ENCODE results near the gene LRRFIP1. TPM values are rescaled to one million over a fixed set of nuclear protein-coding genes. Genes with fewer than 3 reads are reported as not detected.

The LRRFIP1 gene
- total and polyA plus RNA-seq, 2 of the 13 experiments (the other 11 are each of a cell fraction or from before 2014, with no cell fraction given): 15.9 to 40.5 TPM

DNA sequence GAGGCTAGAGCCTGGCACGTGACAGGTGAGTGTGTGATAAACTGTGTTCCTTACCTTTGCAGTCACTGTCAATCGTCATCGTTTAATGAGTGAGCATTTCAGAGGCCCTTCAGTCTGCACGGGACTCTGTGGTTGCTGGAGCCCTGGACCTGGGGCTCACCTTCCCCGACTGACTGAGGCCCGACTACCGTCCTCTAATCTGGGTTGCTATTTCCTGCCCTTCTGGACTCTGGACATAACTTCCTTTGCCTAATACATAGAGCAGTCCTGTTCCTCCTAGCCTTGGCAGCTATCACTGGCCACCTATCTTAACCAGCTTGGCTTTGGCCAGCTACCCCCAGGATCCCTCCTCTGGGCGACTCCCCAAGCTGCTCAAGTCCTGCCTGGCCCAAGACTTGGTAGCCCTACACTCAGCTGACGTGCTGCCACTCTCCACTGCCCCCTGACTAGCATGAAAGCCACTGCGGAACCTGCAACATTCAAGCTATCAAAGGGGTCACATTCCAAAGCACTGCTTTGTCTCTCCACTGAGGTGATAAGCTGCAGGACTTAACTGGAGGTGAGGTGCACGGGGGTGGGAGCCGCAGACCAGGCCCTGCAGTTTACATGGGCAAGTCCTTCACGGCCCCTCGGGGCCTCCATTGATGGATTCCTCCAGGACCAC is 25.8 kb upstream of the LRRFIP1 start (continued):
- TF ChIP-seq, protein P1, sequence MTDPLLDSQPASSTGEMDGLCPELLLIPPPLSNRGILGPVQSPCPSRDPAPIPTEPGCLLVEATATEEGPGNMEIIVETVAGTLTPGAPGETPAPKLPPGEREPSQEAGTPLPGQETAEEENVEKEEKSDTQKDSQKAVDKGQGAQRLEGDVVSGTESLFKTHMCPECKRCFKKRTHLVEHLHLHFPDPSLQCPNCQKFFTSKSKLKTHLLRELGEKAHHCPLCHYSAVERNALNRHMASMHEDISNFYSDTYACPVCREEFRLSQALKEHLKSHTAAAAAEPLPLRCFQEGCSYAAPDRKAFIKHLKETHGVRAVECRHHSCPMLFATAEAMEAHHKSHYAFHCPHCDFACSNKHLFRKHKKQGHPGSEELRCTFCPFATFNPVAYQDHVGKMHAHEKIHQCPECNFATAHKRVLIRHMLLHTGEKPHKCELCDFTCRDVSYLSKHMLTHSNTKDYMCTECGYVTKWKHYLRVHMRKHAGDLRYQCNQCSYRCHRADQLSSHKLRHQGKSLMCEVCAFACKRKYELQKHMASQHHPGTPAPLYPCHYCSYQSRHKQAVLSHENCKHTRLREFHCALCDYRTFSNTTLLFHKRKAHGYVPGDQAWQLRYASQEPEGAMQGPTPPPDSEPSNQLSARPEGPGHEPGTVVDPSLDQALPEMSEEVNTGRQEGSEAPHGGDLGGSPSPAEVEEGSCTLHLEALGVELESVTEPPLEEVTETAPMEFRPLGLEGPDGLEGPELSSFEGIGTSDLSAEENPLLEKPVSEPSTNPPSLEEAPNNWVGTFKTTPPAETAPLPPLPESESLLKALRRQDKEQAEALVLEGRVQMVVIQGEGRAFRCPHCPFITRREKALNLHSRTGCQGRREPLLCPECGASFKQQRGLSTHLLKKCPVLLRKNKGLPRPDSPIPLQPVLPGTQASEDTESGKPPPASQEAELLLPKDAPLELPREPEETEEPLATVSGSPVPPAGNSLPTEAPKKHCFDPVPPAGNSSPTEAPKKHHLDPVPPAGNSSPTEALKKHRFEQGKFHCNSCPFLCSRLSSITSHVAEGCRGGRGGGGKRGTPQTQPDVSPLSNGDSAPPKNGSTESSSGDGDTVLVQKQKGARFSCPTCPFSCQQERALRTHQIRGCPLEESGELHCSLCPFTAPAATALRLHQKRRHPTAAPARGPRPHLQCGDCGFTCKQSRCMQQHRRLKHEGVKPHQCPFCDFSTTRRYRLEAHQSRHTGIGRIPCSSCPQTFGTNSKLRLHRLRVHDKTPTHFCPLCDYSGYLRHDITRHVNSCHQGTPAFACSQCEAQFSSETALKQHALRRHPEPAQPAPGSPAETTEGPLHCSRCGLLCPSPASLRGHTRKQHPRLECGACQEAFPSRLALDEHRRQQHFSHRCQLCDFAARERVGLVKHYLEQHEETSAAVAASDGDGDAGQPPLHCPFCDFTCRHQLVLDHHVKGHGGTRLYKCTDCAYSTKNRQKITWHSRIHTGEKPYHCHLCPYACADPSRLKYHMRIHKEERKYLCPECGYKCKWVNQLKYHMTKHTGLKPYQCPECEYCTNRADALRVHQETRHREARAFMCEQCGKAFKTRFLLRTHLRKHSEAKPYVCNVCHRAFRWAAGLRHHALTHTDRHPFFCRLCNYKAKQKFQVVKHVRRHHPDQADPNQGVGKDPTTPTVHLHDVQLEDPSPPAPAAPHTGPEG (CRISPR knock-in tag; IDR thresholded peaks at IDR 0.05): no peak
- TF ChIP-seq JUND (CRISPR knock-in tag; IDR thresholded peaks at IDR 0.05) (no peak; the same call in 1 of the 2 replicates), PRDM4 (CRISPR knock-in tag; IDR thresholded peaks at IDR 0.05; ENCODE audit: borderline replicate concordance) (no peak), ZFP1 (CRISPR knock-in tag; IDR thresholded peaks at IDR 0.05) (peak; percentile 20; the same call in 1 of the 2 replicates), MEIS1 (CRISPR knock-in tag; IDR thresholded peaks at IDR 0.05; ENCODE audit: borderline replicate concordance) (no peak), SNAPC2 (CRISPR knock-in tag; IDR thresholded peaks at IDR 0.05) (peak; percentile 92), ATF7-NPFF (CRISPR knock-in tag; IDR thresholded peaks at IDR 0.05; ENCODE audit: low read depth) (no peak), CREB1 (IDR thresholded peaks at IDR 0.05) (0 out of 2 replicates have a peak, but pooled peaks have one; percentile 33), CREB1 (CRISPR knock-in tag; IDR thresholded peaks at IDR 0.05) (no peak), HCFC1 (IDR thresholded peaks at IDR 0.05; ENCODE audit: low read depth, low read length) (no peak), THAP11 (CRISPR knock-in tag; IDR thresholded peaks at IDR 0.05) (peak; percentile 45), NCOR1 (IDR thresholded peaks at IDR 0.05; ENCODE audit: borderline replicate concordance, low read length) (peak; percentile 47; the same call in 1 of the 2 replicates), ZNF329 (CRISPR knock-in tag; IDR thresholded peaks at IDR 0.05; ENCODE audit: low read depth) (no peak), ZNF652 (CRISPR knock-in tag; IDR thresholded peaks at IDR 0.05; ENCODE audit: borderline replicate concordance, low read depth) (no peak), ZNF720 (CRISPR knock-in tag; IDR thresholded peaks at IDR 0.05) (no peak), RFX5 (IDR thresholded peaks at IDR 0.05; ENCODE audit: low read depth, low read length) (no peak), RARG (CRISPR knock-in tag; IDR thresholded peaks at IDR 0.05; ENCODE audit: low read depth) (no peak)
- TF ChIP-seq, protein P2, sequence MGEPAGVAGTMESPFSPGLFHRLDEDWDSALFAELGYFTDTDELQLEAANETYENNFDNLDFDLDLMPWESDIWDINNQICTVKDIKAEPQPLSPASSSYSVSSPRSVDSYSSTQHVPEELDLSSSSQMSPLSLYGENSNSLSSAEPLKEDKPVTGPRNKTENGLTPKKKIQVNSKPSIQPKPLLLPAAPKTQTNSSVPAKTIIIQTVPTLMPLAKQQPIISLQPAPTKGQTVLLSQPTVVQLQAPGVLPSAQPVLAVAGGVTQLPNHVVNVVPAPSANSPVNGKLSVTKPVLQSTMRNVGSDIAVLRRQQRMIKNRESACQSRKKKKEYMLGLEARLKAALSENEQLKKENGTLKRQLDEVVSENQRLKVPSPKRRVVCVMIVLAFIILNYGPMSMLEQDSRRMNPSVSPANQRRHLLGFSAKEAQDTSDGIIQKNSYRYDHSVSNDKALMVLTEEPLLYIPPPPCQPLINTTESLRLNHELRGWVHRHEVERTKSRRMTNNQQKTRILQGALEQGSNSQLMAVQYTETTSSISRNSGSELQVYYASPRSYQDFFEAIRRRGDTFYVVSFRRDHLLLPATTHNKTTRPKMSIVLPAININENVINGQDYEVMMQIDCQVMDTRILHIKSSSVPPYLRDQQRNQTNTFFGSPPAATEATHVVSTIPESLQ (CRISPR knock-in tag; conservative IDR thresholded peaks at IDR 0.05): 0 out of 2 replicates have a peak, but pooled peaks have one; percentile 23

All from HepG2 (cell line).